Stimulated activated CD8-positive, alpha-beta memory T cell treated with anti-CD3 and anti-CD28 coated beads, Interleukin-15, amount 100 ng/mL, for 48 hours (primary cell): ENCODE measurements around the gene ASB7.
"Not testable (repeated sequence)": the region's sequence is repeated elsewhere in the genome, so short reads cannot be mapped to it uniquely, and the experiment has no call there.

Experiments used
- DNase-seq, 2 donors: peaks; one replicate each; pipeline ENCODE4 v3.0.0-alpha.2; 2020; ENCODE audit warnings: low read depth in 2 of 2

The ASB7 gene, protein sequence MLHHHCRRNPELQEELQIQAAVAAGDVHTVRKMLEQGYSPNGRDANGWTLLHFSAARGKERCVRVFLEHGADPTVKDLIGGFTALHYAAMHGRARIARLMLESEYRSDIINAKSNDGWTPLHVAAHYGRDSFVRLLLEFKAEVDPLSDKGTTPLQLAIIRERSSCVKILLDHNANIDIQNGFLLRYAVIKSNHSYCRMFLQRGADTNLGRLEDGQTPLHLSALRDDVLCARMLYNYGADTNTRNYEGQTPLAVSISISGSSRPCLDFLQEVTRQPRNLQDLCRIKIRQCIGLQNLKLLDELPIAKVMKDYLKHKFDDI

DNA sequence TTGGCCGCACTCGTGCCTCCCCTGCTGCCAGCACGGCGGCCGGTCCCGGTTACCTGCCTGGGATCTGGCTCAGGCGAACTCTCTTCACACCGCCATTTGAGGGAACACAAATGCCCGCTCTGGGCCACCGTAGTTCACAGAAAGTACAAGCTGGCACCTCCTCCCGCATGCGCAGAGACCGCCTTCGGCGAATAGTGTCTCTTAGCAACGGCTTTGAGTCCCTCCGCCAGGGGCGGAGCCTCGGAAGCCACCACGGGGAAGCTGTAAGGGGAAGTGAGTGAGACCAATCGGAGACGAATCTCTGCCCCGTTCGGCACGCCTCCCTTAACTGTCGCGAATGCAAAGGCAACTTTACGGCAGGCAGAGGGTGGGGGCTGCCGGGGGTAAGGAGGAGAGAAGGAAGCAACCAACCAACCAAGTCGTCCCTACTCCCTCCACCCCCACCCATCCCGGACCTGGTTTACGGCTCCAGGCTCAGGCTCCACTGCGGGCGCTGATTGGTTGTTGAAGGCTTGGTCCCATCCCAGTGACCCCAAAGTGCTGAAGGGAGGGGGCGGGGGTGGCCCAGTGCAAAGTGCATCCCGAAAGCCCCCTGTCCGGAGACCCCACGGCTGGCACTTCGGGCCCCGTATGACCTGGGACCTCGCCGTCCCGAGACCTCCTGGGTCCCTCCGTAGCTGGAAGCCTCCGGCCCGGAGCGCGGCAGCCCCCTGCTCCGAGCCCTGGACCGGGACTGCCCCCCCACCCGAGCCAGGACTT, at the start of gene ASB7, which contains the start of gene LINS1:
TSS of gene ASB7 (plus strand) at position 526 of the 759 bp plus-strand sequence. CDS start 9,628 bp downstream, outside the sequence.
TSS of gene LINS1 (minus strand) at position 121 of the 759 bp plus-strand sequence. CDS start 21,342 bp downstream, outside the sequence.
- DNase-seq: peak; percentile 99

DNA sequence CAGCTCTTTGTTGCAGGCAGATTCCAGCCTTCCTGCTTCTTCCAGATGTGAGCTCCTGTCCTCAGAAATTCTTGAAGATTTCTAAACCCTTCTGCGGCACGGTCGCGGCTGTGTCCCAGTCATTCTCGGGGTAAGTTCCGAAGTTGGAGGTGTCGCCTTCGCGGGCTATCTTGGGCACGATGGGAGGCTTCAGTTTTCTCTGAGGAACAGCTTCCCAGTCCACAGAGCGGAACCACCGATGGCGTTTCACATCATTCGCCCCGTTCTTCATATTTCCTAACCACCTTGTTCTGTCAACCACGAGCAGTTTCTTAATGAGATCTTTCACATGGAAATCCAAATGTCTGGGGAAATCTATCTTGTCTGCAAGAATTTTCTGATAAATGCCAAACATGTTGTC, 48.9 kb upstream of the ASB7 start:
- DNase-seq: no peak

DNA sequence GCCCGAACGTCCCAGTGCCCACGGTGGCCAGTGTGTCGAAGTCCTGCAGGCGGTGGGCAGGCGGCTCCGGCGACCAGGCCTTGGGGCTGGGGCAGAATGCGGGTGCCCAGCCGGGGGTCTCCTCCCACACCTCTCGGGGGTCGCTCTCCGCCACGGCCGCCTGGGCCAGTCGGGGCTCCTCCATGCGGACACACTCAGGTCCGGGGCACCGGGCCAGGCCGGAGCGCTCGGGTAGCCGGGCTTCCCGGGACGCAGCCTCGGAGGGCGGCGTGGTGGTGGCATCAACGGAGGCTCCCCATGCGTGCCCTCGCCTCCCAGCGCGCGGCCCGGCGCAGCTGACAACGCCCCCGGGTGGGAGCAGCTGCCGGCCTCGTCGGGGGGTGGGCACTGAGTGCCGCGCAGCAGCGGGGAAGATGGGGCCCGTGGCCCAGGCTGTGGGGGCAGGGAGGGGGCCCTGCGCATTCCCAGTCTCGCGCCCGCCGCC, 43.6 kb upstream of the ASB7 start:
- DNase-seq: no peak

DNA sequence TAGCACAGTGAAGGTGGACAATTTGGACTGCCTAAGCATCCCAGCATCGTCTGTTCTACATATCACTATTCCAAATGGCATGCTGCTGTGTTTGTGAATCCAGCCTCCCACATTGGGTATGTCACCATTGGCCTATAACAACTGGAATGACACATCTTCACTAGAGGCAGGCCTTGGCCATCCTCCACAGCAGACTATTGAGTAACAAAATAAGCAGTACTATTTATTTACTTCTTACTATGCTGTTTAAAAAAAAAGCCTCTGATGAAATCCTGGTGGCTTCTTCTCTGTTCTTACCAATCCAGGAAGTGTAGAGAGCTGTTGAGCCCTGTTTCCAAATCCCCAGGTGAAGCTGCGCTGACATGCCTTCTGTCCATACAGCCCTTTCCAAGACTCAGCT, 43.1 kb upstream of the ASB7 start:
- DNase-seq: no peak

DNA sequence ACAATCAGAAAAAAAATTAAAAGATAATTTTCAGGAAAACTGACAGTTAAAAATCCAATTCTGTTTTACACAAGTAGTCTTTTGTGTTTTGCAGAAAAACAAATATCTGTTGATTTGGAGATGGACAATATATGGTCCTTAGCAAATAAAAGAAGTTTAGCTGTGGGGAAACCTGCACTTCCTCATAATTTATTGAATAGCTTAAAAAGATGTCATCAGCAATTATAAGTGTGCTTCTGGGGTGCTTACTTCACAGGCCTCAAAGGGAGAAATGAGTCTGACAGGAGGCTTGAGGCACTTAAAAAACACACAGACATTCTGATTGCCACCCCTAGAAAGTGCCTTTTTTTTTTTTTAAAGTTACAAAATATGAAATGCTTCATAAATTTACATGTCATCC, 42.1 kb upstream of the ASB7 start:
- no peak for DNase-seq

DNA sequence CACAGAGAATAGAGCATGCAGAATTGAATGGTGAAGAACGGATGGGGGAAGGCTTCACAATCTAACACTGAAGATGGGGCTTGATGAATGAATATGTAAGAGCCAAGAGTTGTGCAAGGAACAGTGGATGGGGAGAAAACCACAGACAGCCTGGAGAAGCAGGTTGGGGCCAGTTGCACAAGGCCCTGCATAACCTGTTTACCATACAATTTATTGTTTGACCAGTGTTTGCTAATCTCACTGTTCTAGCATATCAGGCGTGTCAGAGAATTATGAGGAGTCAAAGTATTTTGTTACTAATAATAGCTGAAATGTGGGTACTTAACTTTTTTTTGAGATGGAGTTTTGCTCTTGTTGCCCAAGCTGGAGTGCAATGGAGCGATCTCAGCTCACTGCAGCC, 36.8 kb upstream of the ASB7 start:
- no peak for DNase-seq

DNA sequence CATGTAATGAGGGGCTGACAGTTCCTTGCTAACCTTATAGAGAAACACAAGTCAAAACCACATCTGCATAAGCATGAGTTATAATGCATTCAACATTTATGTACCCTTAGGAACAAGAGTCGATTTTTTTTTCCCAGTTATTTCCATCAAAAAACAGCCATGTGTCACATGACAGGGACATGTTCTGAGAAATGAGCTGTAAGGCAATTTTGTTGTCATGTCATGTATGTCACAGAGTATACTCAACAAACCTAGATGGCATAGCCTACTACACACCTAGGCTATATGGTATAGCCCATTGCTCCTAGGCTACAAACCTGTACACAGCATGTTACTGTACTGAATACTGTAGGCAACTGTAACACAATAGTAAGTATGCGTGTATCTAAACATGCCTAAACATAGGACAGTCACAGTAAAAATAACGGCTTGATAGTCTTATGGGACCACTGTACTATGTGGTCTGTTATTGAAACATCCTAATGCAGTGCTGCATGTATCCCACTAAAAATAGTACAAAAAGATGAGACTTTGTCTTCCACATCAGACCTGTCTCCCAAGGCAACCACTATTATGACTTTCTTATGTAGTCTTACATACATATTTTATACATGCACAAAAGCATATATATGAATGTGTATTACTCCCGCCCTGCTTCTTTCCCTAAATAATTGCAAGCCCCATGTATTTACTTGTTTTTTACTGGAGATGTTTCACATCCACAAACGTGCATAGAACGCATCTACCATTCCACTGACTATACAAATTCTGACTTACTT, 35.4 kb upstream of the ASB7 start:
- no peak for DNase-seq

DNA sequence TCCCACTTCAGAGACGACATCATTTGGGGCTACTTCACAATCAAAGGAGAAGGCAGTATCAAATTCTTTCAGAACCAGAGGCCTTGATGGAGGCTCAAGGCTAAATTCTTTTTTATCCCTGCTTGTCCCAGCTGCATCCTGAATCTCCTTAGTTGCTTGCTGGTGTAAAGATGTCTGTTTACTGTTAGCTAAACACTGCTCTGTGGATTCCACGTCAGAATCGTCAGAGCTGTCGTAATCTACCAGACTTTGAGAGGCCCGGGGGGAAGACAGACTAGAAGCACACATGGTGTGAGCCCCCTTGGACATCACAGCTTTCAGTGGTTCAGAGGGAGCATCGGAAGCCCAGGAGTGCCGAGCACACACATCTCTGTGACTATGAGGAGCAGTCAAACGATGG, 33.0 kb upstream of the ASB7 start:
- DNase-seq: no peak

DNA sequence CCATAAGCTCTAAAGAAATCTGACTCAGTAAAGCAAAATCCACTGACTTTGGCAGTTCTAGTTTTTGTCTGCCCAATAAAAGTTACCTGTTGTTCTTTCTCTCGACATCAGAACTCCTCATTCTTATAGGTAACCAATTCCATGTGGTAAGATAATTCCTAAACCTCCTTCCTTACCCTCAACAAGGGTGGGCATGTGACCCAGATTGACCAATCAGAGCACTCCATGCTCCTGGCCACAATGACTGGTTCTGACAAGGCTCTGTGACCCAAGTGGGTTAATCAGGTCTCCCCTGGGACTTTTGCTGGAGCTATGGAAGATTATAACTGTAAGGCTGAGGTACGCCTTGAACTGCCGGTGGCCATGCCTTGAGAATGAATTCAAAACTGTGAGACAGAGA, 32.1 kb upstream of the ASB7 start:
- no peak for DNase-seq

DNA sequence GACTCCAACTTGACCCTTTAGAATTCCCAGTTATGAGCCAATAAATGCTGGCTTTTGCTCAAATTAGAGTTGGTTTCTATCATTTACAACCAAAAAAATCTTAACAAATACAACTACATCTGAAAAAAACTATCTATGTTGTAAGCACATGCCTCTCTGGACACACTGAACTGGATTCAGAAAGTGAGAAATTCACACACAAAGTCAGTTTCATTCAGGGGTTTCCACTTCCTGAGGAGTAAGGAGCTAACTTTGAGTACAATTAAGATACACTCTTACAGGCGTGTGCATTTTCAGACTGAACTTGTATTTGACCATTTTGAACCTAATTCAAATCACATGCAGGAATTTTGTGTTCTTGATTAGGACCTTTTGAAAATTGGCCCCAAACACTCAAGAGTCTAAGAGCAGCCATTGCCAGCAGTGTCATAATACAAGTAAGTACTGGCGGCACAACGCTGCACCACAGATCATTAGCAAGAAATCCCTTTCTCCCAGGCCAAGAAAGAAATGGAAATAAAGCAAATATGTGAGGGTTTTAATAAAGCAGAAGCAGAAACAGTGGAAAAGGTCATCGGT, 31.6 kb upstream of the ASB7 start:
- no peak for DNase-seq

DNA sequence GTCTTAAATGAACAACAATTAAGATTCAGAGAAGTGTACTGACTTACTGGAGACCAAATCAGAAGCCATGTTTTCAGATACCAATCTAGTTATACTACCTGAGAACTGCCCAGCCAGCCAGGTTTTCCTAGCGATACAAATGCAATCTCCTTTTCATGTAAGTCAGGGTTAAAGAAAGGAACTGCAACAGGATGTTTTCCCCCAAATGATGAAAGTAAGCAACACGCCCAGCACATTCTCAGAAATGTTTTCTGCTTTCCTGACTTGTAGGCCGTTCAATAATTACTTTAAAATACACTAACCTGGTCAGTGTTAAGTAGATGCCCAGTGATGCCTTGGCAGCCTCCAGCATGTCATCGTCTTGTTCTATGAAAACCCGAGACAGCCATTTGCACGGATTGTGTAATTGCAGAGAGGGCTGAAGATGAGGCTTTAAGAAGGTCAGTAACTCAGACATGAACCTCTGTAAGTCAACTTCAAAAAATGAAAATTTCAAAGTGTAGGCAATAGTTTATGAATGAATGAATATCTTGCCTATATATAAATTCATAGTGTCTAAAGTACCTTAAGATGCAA, 30.7 kb upstream of the ASB7 start:
- no peak for DNase-seq

DNA sequence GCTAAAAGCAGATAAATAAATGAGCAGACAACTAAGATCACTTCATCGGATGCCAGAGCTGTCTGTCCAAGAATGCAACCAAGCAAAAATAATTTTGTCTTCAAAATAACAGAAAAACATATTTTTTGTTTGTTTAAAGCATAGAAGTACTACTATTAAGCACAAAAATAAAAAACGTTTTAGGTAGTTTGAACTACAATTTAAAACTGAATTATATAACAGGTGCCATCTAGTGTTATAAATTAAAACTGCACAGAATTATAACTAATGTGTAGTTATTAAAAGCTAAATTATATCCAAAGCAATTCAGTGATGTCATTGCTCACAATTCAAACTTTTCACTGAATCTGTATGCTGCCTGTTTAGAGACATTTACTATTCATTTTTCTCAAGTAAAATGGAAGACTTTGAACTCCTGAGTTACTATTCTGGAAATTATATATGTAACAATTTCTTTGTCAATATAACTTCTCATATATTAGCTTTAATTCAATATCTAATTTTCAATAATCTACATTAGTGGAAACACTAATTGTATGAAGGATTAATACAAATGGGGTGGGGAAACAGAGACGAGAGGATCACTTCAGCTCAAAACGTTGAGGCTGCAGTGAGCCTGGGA, 29.9 kb upstream of the ASB7 start:
- no peak for DNase-seq

DNA sequence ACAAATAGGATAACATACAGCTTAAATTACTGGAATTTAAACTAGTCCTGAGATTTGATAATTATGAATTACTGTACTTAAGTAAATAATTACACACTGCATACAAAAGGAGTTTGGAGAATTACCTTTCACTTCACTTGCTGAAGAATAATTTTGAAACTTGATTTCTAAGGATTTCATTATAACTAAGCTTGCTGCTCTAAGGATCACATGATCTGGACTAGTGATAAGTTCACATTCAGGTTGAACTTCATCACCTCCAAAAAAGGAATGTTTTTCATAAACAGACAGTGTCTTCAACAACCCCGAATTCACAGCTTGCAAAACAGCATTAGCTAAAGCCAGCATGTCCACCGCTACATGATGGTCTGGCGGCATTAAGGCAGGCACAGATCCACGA, 28.9 kb upstream of the ASB7 start:
- DNase-seq: no peak

DNA sequence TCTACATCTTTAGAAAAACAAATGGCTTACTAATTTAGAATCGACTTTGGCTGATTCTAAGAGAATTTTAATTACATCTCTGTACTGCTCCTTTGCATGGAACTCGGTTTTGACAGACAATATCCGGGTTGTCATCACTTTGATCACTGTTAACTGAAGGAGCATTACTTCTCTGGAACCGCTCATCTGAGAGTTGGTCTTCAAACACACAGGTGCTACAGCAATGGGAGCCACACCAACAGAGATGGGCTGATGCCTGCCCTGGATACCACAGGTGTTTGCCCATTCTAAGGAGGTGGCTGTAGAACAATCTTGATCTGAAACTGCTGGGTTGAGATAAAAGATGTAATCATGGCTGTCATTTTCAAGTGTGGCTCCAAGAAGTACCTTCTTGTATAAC, 22.0 kb upstream of the ASB7 start:
- no peak for DNase-seq

DNA sequence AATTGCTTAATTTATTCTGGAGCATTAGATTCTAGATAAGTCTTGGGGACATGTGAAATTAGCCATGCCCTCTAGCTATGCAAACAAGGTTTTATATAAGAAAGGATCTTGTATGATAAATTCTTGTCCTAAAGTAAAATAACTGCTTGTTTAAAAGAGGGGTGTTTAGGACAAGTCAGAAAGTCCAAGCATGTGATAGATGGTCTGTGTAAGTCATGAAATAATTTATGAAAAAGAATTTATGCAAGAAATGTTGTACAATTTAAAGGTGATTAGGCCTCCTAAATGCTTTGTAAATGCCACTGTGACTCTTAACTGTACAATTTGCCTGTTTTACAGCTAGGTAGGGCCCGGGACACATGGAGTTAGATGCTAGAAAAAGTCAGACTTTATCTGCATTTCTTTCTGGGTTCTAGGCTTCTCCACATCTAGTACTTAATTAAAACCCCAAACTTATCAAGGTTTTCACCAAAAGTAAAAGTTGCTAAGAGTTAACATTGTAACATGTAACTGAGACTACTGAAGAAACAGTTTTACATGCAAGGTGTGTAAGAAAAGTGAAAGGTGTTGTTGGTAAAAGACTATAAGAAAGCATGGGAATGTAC, 13.6 kb upstream of the ASB7 start:
- no peak for DNase-seq

DNA sequence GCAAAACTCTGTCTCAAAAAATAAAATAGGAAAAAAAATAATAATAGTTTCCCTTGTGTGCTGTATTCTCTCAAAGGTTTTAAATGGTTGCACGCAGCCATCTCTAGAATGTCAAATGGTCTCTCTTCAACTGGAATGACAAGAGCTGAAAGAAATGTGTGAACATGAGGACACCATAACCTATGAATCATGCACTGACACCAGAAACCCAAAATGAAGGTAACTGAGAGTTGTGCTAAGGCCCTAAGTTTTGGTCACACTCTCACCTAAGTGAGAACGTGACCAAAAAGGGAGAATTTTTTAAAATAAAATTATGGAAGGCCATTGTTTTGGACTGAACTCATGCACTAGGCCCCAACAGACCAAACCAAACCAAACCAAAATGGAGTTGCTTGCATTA, 11.2 kb upstream of the ASB7 start:
- not testable (repeated sequence) for DNase-seq

DNA sequence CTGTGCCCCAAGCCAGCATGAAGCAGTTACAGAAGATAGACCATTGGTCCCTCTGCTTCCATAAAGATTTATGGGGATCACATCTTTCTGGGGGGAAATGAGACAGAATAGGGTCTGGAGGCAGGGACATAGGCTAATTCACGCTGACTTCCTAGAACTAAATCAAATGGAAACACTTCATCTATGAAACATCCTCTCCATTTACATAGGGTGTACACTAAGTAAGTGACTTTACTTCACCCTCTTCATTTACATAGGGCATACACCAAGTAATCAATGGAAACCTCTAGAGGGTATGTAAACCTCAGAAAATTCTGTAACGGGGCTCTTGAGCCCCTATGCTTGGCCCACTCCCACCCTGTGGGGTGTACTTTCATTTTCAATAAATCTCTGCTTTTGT, 10.6 kb upstream of the ASB7 start:
- DNase-seq: no peak

DNA sequence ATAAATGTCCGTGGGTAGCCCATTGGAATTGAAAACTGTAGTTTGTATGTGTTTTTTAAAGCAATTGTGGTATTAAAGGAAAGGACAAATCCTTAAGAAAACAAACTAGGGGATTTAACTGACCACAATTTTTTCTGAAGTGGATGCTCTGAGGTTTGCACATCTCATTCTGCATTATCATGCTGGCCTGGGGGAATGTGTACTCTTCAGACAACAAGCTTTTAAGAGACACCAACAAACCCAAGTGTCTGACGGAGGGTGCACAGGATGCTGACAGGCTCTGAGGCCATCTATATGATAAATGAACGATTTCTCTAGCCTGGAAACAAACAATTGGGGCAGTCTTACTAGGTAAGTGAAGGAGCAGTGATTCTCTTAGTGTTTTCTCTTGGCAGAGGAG, 9.5 kb upstream of the ASB7 start:
- no peak for DNase-seq

DNA sequence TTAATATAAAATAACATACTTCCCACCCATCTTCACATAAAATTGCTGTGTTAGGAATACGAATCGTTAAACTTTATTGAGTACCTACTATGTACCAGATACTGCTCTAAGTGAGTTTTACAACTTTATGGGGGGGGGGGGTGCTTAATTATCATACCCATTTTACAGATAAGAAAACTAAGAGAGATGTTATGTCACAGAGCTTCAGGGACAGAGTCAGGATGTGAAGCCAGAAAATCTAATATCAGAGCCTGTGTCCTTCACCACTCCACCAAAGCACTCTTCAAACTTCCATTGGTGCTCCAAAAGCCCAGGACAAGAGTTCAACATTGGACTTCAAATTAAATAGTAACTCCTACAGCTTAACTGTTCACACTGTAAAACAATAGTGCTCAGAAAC, 9.0 kb upstream of the ASB7 start:
- DNase-seq: no peak

DNA sequence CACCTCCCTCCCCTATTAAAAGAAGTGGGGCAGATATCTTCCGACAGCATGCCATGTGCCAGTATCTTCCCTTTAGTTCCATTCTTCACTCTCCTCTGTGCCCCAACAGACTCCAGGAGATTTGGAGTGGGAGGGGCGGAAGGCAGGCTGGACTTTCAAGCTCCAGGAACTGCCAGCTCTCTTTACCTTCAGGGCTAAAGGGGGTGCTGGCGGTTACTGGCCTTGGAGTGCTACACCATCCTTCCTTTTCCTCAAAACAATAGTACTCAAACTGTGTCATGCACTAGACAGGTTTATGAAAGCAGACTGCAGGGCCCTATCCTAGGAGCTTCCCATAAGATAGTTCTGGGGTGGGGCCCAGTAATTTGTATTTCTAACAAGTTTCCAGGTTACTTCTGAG, 6.4 kb upstream of the ASB7 start:
- DNase-seq: no peak

DNA sequence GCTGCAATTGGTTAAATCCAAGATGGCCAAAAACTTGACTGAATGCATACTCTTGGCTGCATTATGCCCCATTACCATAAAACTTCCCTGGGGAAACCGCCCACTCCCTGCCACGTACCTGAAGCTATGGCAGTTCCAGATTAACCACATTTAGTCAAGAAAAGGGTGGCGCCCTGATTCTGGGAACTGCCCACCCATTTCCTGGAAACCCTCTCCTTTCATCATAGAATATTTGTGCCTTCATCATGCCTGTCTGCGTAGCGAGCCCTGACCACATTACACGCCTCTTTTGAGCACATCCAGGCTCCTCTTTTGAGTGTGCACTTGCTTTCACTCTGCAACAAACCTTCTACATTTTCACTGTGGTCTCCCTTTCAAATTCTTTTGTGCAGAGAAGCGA, 5.6 kb upstream of the ASB7 start:
- peak; percentile 84 to 88 for DNase-seq
